ENCODE results near the gene ZSCAN5A.

DNA sequence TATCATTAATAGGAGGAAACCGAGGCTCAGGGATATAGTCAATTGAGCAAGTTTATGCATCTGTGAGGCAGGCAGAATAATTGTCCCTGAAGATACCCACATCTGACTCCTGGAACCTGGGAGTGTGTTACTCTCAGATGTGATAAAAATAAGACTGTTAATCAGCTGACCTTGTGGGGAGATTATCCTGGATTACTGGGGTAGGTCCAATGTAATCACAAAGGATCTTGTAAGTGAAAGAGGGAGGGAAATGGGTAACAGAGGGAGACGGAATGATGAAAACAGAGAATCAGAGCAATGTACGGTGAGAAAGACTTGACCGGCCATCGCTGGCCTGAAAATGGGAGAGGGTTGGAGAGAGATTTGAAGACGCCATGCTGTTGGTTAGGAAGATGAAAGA, 45.3 kb downstream of the ZSCAN5A start:
- TF ChIP-seq, protein P1, sequence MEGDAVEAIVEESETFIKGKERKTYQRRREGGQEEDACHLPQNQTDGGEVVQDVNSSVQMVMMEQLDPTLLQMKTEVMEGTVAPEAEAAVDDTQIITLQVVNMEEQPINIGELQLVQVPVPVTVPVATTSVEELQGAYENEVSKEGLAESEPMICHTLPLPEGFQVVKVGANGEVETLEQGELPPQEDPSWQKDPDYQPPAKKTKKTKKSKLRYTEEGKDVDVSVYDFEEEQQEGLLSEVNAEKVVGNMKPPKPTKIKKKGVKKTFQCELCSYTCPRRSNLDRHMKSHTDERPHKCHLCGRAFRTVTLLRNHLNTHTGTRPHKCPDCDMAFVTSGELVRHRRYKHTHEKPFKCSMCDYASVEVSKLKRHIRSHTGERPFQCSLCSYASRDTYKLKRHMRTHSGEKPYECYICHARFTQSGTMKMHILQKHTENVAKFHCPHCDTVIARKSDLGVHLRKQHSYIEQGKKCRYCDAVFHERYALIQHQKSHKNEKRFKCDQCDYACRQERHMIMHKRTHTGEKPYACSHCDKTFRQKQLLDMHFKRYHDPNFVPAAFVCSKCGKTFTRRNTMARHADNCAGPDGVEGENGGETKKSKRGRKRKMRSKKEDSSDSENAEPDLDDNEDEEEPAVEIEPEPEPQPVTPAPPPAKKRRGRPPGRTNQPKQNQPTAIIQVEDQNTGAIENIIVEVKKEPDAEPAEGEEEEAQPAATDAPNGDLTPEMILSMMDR (conservative IDR thresholded peaks at IDR 0.05 in 1 of 2, IDR thresholded peaks at IDR 0.05 in 1 of 2; ENCODE audit: low read depth in 1 of 2, low read length in 2 of 2): no peak
- TF ChIP-seq EZH2 (IDR thresholded peaks at IDR 0.05; ENCODE audit: low read length, missing control alignments): no peak
